GM21576 (cell line): ENCODE measurements around the gene SYK.

Source experiments
- ATAC-seq: cut with Tn5 transposase; IDR thresholded peaks from one replicate; pipeline ENCODE4 v1.9.1; 2021; ENCODE audit warnings: mild to moderate bottlenecking, moderate library complexity; ENCODE audit not compliant: unreplicated experiment

SYK gene

DNA sequence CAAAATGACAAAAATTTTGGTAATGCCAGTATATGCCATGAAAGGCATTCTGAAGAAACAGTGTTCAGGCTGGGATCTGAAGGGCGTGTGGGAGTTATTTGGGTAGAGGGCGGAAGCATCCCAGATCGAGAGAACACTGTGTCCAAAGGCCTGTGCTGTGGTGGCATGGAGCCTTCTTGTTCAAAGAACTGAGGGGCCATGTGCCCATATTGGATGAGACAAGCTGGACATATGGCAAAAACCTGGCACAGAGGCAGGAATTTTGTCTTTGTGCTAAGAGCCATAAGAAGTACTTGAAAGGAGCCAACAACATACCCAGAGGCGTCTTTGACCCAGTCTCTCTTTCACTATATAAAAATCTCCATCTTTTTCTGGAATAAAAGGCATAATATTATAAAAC lies 128.0 kb downstream of the SYK start:
- no peak for ATAC-seq

GRCh38 chr9:90933468-90933867 lies 131.8 kb downstream of the SYK start:
- ATAC-seq: no peak

GRCh38 chr9:90939351-90939750 lies 137.7 kb downstream of the SYK start:
- no peak for ATAC-seq

DNA sequence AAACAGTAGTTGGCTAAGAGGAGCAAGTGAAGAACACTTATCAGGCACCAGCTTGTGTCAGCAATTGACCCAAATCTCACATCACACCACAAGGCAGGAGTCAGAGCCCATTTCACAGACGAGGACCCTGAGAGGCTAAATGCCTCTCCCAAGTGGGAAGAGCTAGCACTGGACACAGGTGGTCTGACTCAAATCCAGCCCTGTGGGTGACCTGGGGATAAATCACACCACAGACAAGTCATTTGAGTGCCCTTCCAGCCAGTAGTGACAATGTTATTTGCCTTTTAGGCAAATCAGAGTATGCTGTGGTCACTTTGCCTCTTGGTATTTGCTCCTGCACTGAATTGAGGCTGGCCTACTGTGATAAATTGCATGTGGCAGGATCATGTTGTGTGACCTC lies 138.7 kb downstream of the SYK start:
- no peak for ATAC-seq

GRCh38 chr9:90941661-90942060 lies 140.0 kb downstream of the SYK start:
- ATAC-seq: no peak

DNA sequence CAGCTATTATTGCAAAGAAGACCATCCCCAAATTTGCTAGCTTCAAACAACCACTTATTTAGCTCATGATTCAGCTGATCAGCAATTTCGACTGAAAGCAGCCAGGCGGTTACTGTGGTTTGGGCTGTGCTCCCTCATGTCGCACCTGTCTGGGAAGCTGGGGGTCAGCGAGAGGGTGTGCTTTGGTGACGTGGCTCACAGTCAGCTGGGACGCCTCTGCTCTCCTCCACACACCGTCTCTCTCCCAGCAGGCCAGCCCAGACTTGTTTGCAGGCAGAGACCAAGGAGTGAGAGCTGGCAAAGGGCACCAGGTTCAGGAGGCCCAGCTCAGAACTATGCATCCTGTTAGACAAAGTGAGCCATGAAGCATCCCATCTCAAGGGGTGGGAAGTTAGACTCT lies 140.9 kb downstream of the SYK start:
- no peak for ATAC-seq

DNA sequence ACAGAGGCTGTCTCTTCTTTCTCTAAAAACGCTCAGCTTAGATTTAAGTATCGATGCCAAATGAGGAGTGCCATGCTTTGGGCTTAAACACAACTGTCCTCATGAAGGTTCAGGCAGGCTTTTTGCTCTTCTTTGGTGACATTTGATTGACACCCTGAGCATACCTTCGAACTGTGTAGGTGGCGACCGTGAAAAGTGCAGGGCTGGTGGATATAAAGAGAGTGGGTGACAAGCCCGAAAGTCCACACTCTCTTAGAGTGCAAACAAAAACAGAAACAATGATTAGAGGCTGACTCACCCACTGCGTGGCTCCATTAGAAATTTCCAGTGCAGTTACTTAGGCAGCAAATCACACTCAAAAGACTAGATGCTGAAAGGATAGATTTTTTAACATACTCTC lies 141.7 kb downstream of the SYK start:
- ATAC-seq: no peak

DNA sequence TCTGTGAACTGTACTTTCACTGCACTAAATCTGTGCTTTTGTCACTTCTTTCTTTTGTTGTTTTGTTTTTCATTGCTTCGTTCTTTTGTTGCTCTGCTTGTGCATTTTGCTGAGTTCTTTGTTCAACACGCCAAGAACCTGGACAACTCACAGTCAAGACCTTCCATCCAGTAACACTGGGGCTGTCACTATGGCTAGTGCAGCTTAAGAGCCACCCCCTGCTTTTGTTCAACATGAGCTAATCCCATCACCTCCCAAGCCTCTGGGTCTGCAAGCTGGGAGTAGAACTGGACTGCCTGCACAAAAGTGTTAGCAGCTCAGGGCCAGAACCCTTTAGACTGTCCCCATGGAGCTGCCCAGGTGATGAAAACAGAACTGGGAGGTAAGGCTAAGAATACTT lies 143.7 kb downstream of the SYK start:
- no peak for ATAC-seq

DNA sequence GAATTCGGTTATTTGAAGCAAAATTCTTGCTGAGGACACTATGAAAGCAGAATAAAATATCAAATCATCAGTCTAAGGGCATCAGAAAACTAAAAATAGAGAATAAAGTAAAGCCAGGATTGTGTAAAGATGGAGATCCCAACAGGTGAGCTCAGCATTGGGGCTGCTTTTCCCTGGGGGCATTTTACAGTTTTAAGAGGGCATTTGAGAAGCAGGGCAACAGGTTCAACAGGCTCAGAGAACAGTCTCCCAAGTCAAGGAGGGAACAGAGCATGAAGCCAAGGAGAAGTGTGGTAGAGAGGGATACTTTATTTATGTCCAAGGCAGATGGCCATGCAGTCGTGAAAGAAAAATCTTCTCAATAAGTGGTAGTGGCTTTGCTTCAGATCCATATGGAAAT lies 145.4 kb downstream of the SYK start:
- no peak for ATAC-seq
